Activated CD8-positive, alpha-beta memory T cell treated with anti-CD3 and anti-CD28 coated beads for 4 hours (primary cell): Measurements from ENCODE around the gene PNLIPRP3.

ENCODE experiments used
- DNase-seq, 2 donors: peaks; one replicate each; pipeline ENCODE4 v3.0.0-alpha.2; 2020; ENCODE audit warnings: low read depth in 2 of 2

The PNLIPRP3 gene

DNA sequence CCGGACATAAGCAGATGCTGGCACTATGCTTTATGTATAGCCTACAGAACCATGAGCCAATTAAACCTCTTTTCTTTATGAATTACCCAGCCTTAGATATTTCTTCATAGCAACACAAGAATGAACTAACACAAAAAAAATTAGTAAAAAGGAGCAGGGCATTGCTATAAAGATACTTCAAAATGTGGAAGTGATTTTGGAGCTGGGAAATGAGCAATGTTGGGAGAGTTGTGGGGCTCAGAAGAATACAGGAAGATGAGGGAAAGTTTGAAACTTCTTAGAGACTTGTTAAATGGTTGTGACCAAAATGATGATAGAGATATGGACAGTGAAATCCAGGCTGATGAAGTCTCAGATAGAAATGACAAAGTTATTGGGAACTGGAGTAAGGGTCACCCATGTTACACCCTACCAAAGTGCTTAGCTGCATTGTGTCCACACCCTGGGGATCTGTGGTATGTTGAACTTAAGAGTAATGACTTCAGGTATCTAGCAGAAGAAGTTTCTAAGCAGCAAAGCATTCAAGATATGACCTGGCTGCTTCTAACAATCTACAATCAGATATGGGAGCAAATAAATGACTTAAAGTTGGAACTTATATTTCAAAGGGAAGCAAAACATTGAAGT, 24.2 kb downstream of the PNLIPRP3 start:
- DNase-seq: no peak

DNA sequence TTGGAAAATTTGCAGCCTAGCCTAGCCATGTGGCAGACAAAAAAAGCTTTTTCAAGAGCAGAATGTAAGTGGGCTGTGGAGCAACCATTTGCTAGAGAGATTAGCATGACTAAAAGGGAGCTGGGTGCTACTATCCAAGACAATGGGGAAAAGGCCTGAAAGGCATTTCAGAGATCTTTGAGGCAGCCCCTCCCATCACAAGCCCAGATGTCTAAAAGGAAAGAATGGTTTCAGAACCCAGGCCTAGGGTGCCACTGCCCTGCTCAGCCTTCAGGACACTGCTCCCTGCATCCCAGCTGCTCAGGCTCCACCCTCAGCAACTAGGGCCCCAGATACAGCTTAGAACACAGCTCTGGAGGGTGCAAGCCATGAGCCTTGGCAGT, 24.7 kb downstream of the PNLIPRP3 start:
- no peak for DNase-seq

GRCh38 chr10:116457488-116457887, 29.8 kb downstream of the PNLIPRP3 start:
- no peak for DNase-seq

- no peak for DNase-seq
These were observed 32.6 kb downstream of the PNLIPRP3 start for GRCh38 chr10:116460219-116460618.

DNA sequence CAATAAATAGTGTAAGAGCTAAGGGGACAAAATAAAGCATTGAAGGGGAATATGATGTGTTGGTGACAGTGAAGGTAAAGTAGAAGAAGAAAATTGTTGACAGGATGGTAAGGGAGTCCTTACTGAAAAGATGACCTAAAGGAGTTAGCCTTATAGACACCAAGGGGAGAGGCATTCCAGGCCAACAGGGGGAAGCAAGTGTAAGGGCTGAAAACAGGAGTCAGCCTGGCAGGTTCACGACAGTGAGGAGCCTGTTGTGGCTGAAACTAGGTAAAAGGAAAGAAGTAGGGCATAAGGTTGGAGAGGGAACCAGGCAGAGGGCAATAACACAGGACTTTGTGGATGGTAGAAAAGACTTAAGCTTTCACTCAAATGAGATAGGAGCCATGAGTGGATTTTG, 34.0 kb downstream of the PNLIPRP3 start:
- DNase-seq: no peak

DNA sequence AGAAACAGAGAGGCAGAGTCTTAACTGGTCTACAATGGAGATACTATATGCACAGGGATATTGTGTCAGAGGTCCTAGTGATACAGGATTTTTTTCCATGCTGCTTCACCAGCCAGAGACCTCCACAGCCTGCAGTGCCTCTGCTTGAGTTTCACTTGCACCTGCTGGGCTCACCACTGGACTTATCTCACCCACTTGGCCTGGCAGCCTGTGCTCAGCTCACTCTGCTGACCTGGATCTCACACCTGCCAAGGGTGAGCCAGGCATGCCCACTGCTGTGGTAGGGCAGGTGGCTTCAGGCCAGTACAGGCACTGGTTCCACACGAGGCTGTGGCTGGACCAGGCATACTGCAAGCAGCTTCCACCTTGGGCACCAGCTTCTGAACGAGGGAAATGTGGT, 36.6 kb downstream of the PNLIPRP3 start:
- no peak for DNase-seq

DNA sequence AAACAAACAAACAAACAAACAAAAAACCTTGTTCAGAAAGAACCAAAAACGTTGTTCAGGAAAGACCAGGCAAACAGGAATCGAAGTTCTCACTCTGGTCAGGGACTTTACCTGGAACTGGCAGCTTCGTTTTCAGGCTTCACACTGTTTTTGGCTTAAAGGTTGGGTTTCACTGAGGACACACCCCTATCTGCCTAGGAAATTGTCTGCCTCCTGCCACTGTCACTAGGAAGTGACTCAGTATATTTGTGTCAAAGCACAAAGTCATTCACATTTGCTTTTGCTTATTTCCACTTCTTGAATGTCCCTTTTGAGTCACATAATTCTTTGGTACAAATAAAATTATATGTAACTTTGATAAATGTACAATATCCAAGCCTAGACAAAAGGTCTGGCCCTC, 37.9 kb downstream of the PNLIPRP3 start:
- DNase-seq: no peak

GRCh38 chr10:116466715-116467422, 39.2 kb downstream of the PNLIPRP3 start:
- DNase-seq: no peak

DNA sequence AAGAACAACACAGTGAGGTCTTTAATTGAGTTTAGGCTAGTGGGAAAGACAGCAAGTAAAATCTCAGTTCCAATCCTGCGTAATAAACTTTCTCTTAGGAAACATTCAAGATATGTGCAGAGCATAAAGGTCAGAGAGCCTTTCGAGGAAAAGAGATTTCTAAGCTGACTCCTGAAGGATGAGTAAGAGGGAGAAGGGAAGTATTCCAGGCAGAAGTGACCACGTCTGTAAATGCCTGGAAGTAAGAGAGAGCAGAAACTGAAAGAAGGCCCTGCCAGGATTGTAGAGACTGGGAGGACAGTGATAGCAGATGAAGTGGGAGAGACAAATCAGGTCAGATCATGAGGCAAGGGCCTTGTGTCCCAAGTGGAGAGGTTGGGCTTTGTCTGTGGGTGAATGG, 41.8 kb downstream of the PNLIPRP3 start:
- DNase-seq: no peak

- no peak for DNase-seq
These were observed 42.4 kb downstream of the PNLIPRP3 start for GRCh38 chr10:116470071-116470470.

DNA sequence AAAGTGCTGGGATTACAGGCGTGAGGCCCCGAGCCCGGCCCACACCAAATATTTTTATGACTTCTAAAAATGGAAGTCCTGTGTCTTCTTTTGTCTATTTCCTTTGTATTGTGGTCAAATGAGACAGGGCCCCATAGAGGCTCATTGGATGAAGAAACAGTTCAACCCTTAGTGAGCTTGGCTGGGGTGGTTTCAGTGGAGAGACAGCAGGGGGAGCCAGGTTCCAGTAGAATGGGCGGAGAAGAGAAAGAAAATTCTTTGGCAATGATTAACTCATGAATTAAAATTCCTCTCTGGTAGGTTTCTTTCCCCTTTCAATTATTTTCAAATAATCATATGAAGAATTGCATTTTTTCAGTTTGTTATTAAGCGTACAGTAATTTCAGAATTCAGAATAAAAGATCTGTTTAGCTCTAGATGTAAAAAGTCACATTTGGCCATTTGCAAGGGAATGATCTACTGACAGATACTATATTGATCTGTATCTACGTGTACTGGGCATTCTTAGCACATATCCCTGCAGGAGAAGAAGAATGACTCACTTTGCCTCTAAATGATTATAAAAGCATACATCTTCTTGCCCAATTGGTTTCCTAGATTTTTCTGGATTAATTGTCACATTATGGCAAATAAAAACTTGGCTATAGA, 43.2 kb downstream of the PNLIPRP3 start:
- DNase-seq: no peak

GRCh38 chr10:116472891-116473290, 45.2 kb downstream of the PNLIPRP3 start:
- DNase-seq: no peak

DNA sequence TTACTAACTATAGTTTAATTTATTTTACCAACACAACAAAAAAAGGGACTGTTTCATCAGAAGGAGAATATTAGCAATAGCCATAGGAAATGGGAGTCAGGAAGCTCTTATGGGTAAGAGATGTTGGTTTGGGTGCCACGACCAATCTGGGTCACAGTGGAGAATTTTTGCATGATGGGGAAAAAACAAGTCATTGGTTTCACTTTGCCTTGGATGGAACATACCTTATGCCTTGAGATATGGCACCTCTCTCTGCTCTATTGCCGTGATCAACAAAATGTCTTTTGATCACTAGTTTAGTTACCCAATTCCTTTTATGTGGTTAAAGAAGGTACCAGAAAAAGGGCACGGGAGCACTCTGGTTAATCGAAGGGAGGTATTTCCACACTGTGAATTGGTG, 48.2 kb downstream of the PNLIPRP3 start:
- DNase-seq: no peak

GRCh38 chr10:116476461-116476860, 48.8 kb downstream of the PNLIPRP3 start:
- no peak for DNase-seq

DNA sequence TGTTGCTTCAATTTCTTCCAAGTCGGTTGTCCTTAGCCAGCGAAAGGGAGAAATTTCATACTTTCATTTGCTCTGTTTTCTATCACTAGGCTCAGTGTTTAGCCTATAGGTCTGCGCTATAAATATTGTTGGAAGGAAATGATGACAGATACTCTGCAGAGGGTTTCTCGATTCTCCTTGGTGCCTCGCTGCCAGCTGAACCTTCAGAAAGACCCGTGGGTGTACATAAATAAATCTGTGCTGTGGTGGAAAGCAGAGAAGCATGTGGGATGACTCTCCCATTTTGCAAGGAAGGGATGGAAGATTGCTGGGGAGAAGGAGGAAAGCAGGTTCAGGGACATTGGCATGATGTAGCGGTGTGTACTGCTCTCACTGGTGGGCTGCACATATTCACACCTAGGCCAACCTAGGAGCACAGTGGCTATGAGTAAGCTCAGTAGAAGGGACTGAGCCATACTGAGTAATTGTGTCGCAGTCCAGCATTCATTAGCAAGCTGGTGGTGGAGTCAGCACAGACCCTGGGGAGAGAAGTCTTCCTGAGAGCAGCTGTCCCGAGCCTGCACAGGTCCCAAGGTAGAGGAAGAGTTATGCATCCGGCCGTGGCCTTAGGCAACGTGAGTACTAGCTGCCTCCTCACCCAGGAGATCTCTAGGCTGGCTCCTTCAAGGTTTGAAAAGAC, 50.5 kb downstream of the PNLIPRP3 start:
- DNase-seq: no peak

DNA sequence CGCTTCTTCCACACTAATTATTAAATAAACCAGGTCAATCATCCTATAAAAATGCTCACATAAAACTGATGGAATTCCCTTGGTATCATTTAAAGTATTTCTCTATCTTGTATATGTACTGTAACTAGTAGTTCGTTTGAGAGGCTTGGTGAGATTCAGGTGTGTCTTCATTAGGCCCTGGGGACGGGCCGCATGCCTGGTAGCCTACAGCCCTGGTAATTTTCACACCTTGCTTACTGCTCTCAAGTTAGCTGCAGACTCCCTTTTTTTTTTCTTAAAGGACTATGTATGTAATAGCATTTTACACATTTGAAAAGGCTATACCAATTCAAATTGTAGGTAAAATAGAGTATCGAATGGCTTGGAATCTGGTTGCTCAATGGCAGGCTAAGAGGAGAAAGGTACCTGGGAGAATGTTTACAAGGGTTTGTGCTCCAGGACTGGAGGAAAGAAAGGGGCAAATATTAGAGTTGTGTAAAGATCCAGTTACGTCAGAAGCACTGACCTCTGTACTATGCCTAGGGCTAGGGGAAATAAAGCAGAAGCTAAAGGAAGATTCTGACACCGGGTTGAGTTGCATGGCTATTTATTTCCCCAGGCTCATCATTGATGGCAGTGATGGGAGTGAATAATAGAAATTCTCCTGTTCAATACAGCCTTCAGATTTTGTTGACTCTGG, 59.3 kb downstream of the PNLIPRP3 start:
- no peak for DNase-seq

DNA sequence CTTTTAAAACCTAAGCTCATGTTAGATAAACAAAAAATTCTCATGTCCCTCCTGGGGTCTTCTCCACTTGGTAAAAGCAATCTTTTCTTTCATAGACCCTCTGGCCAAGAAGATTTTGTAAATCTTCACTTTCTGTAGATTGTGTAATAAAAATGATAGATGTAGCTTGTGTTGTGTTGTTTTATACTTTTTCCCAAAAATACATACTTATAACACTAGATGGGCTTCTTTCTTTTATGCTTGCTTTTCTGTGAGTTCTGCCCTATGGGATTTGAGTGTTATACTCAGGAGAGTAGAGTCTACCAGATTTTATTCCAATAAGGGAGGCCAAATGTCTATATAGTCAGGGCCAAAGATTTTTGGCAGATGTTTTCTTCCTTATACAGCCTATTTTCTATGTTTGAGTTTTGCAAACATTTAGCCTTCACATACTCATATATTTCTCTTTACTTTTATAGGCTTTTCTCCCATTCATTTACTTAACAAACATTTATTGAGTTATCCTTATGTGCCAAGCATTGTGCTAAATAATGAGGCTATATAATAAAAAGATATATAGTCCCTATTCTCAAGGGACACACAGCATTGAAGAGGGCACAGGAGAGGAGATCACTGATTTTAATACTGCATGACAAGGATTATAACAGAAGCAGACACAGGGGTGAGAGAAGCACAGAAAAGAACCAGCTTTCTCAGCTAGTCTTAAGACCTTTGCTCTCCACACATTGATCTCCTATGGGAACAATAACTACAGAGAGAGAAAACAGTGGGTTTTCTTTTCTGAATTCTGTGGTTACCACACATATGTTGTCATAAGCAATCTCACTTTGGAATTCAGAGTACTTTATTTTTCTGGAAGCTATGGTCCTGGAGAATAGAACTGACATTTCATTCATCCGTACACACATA, 60.1 kb downstream of the PNLIPRP3 start:
- DNase-seq: no peak

DNA sequence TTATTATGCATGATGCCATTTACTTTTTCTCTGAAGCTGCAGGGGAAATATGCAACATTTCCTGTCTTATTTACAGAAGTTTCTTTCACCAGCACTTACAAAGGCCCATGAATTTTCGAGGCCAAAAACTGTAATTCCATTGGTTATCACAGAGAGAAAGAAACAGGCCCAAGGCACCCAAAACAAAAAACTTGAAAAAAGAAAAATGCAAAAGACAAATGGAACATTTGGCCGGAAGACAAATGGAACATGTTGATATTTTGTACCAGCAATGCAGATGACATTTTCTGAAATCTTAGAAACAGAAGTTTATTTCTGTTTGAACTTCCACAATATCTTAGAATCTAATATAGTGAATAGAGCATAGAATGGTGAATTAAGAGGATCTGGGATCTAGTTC, 61.8 kb downstream of the PNLIPRP3 start:
- DNase-seq: no peak

GRCh38 chr10:116490028-116490662, 62.5 kb downstream of the PNLIPRP3 start:
- DNase-seq: no peak

DNA sequence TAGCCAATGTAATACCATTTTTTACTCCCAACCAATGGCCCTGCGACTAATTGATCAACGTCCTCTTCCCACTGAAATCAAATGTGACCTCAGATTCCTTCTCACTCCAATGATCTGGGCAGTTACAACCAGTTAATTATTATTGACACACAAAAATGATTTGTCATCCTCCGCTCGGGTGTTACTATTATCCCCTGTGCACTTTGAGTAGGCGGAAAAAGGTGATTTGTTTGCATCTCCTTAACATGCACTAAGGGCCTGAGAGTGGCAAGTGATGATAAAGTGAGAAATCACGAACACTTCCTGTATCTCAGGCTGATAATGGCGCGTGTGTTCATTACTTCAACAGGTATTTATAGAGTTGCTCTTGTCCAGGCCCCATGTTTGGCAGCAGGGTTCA, 77.1 kb downstream of the PNLIPRP3 start:
- DNase-seq: no peak

GRCh38 chr10:116510565-116510964, 82.9 kb downstream of the PNLIPRP3 start:
- DNase-seq: no peak
